Esophagus mucosa (tissue), 1 donor: Measurements from ENCODE around the gene TMIGD1. TPM values are rescaled to one million over a fixed set of nuclear protein-coding genes. Genes with fewer than 3 reads are reported as not detected.
A peak's percentile ranks its signal among the peaks of the same experiment; 100 is the strongest.
"Not testable (repeated sequence)": the region's sequence is repeated elsewhere in the genome, so short reads cannot be mapped to it uniquely, and the experiment has no call there.

Experiments used
- ATAC-seq: fragments of 200-7000 bp; cut with Tn5 transposase; one replicate; pipeline ENCODE4 v1.9.1; 2020
- total RNA-seq: library from RNA; stranded (reverse); gene quantifications from one replicate; pipeline ENCODE4 v1.2.4, GENCODE V29; 2023
- donor health status: DM: yes; HTN: yes; CAD: no.

Gene TMIGD1
- total RNA-seq, 1 donor from 2014 or later, result not detected

DNA sequence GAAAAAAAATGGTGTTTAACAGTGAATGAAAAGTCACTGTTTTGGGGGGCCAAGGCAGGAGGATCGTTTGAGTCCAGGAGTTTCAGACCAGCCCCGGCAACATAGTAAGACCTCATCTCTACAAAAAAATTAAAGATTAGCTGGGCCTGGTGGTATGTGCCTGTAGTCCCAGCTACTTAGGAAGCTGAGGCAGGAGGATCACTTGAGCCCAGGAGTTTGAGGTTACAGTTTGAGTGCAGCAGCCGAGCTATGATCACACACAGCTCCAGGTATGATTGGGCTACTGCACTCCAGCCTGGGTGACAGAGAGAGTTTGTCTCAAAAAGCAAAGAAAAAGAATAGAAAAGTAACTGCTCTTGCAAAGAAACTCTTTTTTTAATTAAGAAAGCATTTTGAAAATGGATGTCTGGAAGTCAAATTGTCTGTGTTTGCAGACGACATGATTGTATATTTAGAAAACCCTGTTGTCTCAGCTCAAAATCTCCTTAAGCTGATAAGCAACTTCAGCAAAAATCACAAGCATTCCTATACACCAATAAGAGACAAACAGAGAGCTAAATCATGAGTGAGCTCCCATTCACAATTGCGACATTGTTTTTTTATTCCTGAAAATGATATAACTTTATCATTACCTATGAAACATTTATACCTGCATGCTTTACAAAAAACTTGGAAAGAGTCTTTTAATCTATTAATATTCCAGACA lies 24.4 kb upstream of the TMIGD1 start:
- no peak for ATAC-seq

- no peak for ATAC-seq
These were observed 23.6 kb upstream of the TMIGD1 start for GRCh38 chr17:30357476-30357875.

GRCh38 chr17:30354701-30355100 lies 20.8 kb upstream of the TMIGD1 start:
- no peak for ATAC-seq

- ATAC-seq, result no peak
These were observed 18.5 kb upstream of the TMIGD1 start for GRCh38 chr17:30352240-30352814.

- no peak for ATAC-seq
These were observed 17.9 kb upstream of the TMIGD1 start for GRCh38 chr17:30351735-30352134.

GRCh38 chr17:30351263-30351662 lies 17.4 kb upstream of the TMIGD1 start:
- ATAC-seq, result not testable (repeated sequence)

GRCh38 chr17:30349252-30349651 lies 15.4 kb upstream of the TMIGD1 start:
- no peak for ATAC-seq

DNA sequence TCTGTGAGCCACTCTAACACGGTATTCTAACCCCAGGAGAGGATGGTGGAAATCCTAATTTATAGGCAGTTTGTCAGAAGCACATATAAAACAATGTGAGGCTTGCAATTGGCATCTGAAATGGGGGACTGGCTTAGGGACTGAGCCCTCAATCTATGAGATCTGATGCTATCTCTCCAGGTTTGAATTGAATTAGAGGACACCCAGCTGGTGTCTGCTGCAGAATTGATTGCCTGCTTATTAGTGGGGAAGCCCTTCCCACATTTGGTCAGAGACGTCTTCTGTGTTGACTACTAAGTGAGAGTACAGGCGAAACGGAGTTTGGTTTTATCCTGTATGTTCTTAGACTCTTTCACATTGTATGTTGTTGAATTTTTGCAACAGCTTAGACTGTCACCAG lies 13.6 kb upstream of the TMIGD1 start:
- ATAC-seq, result no peak

DNA sequence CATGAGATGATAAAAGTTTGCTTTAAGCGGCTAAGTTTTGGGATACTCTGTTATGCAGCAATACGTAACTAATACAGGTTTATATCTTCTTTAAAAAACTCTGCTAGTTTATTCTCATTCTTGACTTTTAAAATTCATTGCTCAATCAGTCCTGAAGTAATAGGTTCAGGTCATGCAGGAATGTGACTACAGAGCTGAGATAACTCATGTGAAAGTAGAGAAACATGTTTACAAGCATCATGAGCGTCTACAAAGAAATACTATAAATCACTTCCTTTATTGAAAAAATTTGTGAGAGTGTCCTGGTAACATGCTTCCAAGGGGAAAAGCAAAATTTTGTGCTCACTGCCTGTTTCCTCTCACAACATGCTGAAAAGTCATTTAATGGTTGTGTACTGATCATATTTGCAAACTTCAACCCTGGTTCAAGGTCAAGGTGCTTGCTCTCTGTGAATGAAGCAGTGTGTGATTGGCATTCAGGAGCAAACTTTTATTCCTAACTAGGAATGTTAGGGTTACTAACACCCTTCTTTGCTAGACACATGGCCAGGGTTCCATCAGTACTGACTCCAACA lies 12.5 kb upstream of the TMIGD1 start:
- ATAC-seq, result no peak

GRCh38 chr17:30345527-30346075 lies 11.7 kb upstream of the TMIGD1 start:
- peak; percentile 32 for ATAC-seq

- ATAC-seq, result no peak
These were observed 11.2 kb upstream of the TMIGD1 start for GRCh38 chr17:30345089-30345433.

DNA sequence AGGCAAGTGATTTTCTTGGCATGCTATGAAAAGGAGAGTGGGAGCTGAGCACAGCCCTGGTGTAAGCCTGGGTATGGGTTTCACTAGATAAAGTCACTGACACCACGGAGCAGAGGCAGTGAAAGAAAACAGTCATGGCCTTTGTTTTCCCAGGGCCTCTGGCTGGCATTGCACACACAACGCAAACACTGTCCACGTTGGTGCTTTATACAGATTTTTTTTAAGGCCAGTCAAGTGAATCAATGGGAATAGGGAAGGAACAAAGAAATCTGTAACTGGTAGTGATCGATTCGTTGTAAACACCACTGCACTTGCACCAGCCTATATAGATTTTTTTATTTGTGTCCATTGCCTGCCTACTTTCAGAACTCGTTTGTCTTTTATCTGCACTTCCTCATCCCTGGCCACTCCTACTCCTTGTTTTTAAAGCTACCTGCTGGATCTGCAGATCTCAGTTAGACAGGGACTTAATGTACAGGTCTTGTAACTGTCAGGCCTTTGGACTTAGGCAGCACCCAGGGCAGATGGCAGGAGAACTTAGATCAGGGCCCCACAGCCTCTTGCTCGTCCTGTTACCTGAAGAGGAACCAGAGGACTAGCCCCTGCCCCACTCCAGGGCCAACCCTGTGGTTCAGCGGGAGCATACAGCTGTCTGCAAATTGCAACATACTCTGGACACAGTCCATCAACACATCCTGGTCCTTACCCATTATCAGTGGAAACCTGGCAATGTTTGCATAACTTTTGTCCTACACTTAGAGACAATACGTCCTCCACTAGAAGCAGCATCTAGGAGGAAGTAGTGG lies 10.6 kb upstream of the TMIGD1 start:
- ATAC-seq, result peak; percentile 74

GRCh38 chr17:30343796-30344195 lies 9.9 kb upstream of the TMIGD1 start:
- ATAC-seq, result no peak

GRCh38 chr17:30343244-30343643 lies 9.4 kb upstream of the TMIGD1 start:
- not testable (repeated sequence) for ATAC-seq

GRCh38 chr17:30341703-30342249 lies 7.9 kb upstream of the TMIGD1 start:
- ATAC-seq, result no peak

GRCh38 chr17:30340801-30341356 lies 7.0 kb upstream of the TMIGD1 start:
- no peak for ATAC-seq

DNA sequence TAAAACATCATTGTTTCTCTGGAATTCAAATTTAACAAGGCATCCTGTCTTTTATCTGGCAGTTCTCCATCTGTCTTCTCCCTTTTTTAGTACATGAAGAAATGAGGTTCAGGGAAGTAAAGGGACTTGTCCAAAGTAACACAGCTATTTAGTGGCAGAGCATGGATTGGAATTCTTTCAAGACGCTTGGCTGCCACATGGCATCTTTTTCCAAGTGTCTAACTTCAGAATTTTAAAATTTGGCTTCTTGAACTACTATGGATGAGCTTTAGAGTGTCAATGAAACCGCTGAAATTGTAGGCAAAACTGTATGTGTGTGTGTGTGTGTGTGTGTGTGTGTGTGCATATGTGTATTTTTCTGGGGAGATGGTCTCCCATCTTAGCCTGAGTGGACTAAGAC lies 5.2 kb upstream of the TMIGD1 start:
- ATAC-seq, result no peak

- no peak for ATAC-seq
These were observed 3.6 kb upstream of the TMIGD1 start for GRCh38 chr17:30337393-30337999.

DNA sequence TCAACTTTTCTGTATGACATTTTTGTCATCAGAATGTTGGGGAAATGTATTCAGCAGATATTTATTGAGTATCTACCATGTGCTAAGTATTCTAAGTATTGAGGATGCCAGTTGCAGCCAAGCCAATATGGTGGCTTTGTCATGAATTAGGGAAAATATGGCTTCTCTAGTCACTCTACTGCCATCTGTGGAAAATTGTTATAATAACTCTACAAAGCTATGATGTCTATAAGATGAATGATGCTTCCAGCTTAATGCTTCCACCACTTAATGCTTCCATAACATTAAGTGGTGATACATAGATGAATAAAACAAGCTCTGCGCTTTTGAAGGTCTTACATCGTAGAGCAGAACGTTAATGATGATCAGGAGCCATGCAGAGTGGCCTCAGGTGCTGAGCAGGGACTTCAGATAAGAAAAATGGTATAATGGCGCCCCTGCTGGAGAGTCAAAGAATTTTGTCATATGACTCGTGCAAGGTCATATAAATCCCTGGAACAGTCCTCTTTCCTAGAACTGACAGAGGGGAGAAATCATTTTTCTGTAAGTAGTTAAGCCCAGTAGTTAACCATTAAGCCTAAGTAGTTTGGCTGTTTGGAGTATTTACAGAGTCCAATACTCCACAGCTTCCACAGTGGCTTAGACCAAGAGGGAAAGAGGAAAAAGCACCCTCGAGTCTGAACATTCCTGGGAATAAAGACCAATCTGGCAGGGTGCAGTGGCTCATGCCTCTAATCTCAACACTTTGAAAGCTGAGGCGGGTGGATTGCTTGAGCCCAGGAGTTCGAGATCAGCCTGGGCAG lies 2.7 kb upstream of the TMIGD1 start:
- ATAC-seq, result peak; percentile 24

GRCh38 chr17:30334421-30334820 lies 564 bp upstream of the TMIGD1 start:
- ATAC-seq, result no peak

DNA sequence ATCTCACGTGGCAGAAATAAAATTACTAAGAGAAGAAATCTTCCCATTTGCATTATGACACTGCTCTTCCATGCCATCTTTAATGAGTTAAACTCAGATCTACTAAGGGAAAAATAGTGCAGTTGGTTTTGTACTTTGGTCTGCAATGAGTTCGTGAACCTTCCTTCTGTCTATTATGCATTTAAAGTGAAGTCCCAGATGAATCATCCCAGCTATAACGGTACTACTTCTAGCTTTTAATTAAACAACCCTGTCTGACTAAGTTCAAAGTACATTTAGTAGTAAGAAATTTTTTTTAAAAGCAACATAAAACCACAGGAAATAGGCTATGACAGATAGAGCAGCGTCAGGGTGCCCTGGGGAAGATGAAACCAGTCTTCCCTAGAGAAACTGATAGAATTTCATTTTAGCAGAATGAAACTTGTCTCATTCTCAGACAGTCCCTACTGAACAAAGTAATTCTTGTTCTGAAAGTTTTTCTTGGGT lies 1.8 kb downstream of the TMIGD1 start:
- ATAC-seq, result no peak
